SK-N-SH (cell line): ENCODE results near the gene CTNNA3.

Experiments
- CHD2 ChIP-seq: fragments of 150-350 bp; IDR thresholded peaks from 2 replicates; pipeline ENCODE4 v1.6.1; 2018; ENCODE audit warnings: low read length; ENCODE audit not compliant: partially characterized antibody
- CTCF ChIP-seq: fragments of 200-600 bp; sonication (generic); IDR thresholded peaks from 2 replicates; pipeline ENCODE4 v1.6.1; 2017; ENCODE audit warnings: antibody characterized with exemption, mild to moderate bottlenecking, moderate library complexity
- FOSL2 ChIP-seq: IDR thresholded peaks from 2 replicates; pipeline ENCODE4 v1.4.0; 2012; ENCODE audit warnings: low read depth, mild to moderate bottlenecking, moderate library complexity, borderline replicate concordance
- FOXJ3 ChIP-seq: sonication (generic); formaldehyde crosslinking; IDR thresholded peaks from 2 replicates; pipeline ENCODE4 v1.5.1; 2020; ENCODE audit warnings: mild to moderate bottlenecking, missing genetic modification reagents
- JUND ChIP-seq: IDR thresholded peaks from 2 replicates; pipeline ENCODE4 v1.4.0; 2012
- POLR2AphosphoS5 ChIP-seq: IDR thresholded peaks from 2 replicates; pipeline ENCODE4 v1.6.1; 2012; ENCODE audit warnings: low read depth, low read length
- REST ChIP-seq: IDR thresholded peaks from 2 replicates; pipeline ENCODE4 v1.6.1; 2012; ENCODE audit warnings: mild to moderate bottlenecking, low read depth, low read length, moderate library complexity
- RFX5 ChIP-seq: IDR thresholded peaks from 2 replicates; pipeline ENCODE4 v1.6.1; 2012; ENCODE audit warnings: mild to moderate bottlenecking, improper control_type of control experiment, low read length
- TEAD4 ChIP-seq: IDR thresholded peaks from 2 replicates; pipeline ENCODE4 v1.4.0; 2012; ENCODE audit warnings: mild to moderate bottlenecking, borderline replicate concordance; ENCODE audit not compliant: insufficient read depth
- ZBTB33 ChIP-seq: IDR thresholded peaks from 2 replicates; pipeline ENCODE4 v1.4.0; 2012; ENCODE audit warnings: low read depth, borderline replicate concordance

GRCh38 chr10:66927971-66928770 lies 767.8 kb downstream of the CTNNA3 start:
- TF ChIP-seq ZBTB33 (no peak), JUND (no peak), POLR2AphosphoS5 (no peak), CHD2 (no peak), FOXJ3 (no peak), FOSL2 (no peak), RFX5 (no peak), CTCF (no peak), REST (no peak), TEAD4 (no peak)
